ENCODE results near the gene NR2F6.

Gene NR2F6

DNA sequence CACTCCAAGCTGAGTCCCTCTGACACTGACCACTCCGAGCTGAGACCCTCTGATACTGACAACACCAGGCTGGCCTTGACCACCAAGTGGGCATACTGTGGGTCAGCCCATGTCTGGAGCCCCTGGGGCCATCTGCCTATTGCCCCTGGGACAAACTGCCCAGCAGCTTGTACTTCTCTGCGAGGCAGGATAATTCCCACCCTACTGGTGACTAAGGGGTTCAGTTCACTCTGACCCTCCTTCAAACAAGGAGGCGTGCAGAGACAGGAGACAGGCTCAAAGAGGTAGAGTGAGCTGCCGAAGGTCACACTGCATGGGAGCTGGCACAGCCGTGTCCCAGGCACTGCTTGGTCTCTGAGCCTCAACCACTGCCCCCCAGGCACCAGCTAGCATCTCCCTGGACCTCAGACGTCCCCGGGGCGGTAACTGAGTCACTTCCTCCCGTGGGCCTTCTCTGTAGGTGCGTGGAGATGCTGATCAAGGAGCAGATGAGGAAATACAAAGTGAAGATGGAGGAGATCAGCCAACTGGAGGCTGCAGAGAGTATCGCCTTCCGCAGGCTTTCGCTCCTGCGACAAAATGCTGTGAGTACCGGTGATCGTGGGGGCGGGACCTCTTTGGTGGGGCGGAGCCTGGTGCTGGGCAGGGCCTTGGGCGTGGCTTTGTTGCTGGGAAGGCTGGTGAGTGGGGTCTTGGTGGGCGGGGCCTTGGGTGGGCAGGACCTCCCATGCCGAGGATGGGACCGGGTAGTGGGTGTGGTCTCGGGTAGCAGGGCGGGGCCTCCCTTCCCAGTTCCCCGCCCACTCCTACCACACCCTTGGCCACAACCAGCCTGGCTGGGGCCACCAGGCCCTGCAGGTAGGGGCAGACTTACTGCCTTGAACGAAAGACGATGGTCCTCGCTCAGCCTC is 36.3 kb downstream of the NR2F6 start (continued):
- TF ChIP-seq ZNF529 (tag by site-specific recombination; IDR thresholded peaks at IDR 0.05; ENCODE audit: insufficient replicate concordance): no peak
- TF ChIP-seq ZBTB21 (tag by site-specific recombination; IDR thresholded peaks at IDR 0.05): no peak
- TF ChIP-seq, protein P1, sequence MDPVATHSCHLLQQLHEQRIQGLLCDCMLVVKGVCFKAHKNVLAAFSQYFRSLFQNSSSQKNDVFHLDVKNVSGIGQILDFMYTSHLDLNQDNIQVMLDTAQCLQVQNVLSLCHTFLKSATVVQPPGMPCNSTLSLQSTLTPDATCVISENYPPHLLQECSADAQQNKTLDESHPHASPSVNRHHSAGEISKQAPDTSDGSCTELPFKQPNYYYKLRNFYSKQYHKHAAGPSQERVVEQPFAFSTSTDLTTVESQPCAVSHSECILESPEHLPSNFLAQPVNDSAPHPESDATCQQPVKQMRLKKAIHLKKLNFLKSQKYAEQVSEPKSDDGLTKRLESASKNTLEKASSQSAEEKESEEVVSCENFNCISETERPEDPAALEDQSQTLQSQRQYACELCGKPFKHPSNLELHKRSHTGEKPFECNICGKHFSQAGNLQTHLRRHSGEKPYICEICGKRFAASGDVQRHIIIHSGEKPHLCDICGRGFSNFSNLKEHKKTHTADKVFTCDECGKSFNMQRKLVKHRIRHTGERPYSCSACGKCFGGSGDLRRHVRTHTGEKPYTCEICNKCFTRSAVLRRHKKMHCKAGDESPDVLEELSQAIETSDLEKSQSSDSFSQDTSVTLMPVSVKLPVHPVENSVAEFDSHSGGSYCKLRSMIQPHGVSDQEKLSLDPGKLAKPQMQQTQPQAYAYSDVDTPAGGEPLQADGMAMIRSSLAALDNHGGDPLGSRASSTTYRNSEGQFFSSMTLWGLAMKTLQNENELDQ (tag by site-specific recombination; IDR thresholded peaks at IDR 0.05; ENCODE audit: low read depth): no peak
- TF ChIP-seq, protein P2, sequence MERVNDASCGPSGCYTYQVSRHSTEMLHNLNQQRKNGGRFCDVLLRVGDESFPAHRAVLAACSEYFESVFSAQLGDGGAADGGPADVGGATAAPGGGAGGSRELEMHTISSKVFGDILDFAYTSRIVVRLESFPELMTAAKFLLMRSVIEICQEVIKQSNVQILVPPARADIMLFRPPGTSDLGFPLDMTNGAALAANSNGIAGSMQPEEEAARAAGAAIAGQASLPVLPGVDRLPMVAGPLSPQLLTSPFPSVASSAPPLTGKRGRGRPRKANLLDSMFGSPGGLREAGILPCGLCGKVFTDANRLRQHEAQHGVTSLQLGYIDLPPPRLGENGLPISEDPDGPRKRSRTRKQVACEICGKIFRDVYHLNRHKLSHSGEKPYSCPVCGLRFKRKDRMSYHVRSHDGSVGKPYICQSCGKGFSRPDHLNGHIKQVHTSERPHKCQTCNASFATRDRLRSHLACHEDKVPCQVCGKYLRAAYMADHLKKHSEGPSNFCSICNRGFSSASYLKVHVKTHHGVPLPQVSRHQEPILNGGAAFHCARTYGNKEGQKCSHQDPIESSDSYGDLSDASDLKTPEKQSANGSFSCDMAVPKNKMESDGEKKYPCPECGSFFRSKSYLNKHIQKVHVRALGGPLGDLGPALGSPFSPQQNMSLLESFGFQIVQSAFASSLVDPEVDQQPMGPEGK (tag by site-specific recombination; IDR thresholded peaks at IDR 0.05): peak; percentile 54; the same call in 1 of the 2 replicates
- TF ChIP-seq ZNF274 (IDR thresholded peaks at IDR 0.05; ENCODE audit: low read length): no peak
- TF ChIP-seq ZNF274 (tag by site-specific recombination; IDR thresholded peaks at IDR 0.05; ENCODE audit: borderline replicate concordance): no peak
- TF ChIP-seq ZNF112 (tag by site-specific recombination; IDR thresholded peaks at IDR 0.05): no peak
- no peak for TF ChIP-seq TCF7L2 (IDR thresholded peaks at IDR 0.05; ENCODE audit: borderline replicate concordance, low read depth, low read length)
- no peak for TF ChIP-seq ZNF585B (tag by site-specific recombination; IDR thresholded peaks at IDR 0.05)
- TF ChIP-seq ZNF701 (tag by site-specific recombination; IDR thresholded peaks at IDR 0.05): no peak
- TF ChIP-seq, protein P3, sequence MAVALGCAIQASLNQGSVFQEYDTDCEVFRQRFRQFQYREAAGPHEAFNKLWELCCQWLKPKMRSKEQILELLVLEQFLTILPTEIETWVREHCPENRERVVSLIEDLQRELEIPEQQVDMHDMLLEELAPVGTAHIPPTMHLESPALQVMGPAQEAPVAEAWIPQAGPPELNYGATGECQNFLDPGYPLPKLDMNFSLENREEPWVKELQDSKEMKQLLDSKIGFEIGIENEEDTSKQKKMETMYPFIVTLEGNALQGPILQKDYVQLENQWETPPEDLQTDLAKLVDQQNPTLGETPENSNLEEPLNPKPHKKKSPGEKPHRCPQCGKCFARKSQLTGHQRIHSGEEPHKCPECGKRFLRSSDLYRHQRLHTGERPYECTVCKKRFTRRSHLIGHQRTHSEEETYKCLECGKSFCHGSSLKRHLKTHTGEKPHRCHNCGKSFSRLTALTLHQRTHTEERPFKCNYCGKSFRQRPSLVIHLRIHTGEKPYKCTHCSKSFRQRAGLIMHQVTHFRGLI (tag by site-specific recombination; IDR thresholded peaks at IDR 0.05): no peak
- TF ChIP-seq ZNF184 (tag by site-specific recombination; IDR thresholded peaks at IDR 0.05): no peak
- TF ChIP-seq, protein P4, sequence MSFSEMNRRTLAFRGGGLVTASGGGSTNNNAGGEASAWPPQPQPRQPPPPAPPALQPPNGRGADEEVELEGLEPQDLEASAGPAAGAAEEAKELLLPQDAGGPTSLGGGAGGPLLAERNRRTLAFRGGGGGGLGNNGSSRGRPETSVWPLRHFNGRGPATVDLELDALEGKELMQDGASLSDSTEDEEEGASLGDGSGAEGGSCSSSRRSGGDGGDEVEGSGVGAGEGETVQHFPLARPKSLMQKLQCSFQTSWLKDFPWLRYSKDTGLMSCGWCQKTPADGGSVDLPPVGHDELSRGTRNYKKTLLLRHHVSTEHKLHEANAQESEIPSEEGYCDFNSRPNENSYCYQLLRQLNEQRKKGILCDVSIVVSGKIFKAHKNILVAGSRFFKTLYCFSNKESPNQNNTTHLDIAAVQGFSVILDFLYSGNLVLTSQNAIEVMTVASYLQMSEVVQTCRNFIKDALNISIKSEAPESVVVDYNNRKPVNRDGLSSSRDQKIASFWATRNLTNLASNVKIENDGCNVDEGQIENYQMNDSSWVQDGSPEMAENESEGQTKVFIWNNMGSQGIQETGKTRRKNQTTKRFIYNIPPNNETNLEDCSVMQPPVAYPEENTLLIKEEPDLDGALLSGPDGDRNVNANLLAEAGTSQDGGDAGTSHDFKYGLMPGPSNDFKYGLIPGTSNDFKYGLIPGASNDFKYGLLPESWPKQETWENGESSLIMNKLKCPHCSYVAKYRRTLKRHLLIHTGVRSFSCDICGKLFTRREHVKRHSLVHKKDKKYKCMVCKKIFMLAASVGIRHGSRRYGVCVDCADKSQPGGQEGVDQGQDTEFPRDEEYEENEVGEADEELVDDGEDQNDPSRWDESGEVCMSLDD (tag by site-specific recombination; IDR thresholded peaks at IDR 0.05): no peak
- TF ChIP-seq, protein P5, sequence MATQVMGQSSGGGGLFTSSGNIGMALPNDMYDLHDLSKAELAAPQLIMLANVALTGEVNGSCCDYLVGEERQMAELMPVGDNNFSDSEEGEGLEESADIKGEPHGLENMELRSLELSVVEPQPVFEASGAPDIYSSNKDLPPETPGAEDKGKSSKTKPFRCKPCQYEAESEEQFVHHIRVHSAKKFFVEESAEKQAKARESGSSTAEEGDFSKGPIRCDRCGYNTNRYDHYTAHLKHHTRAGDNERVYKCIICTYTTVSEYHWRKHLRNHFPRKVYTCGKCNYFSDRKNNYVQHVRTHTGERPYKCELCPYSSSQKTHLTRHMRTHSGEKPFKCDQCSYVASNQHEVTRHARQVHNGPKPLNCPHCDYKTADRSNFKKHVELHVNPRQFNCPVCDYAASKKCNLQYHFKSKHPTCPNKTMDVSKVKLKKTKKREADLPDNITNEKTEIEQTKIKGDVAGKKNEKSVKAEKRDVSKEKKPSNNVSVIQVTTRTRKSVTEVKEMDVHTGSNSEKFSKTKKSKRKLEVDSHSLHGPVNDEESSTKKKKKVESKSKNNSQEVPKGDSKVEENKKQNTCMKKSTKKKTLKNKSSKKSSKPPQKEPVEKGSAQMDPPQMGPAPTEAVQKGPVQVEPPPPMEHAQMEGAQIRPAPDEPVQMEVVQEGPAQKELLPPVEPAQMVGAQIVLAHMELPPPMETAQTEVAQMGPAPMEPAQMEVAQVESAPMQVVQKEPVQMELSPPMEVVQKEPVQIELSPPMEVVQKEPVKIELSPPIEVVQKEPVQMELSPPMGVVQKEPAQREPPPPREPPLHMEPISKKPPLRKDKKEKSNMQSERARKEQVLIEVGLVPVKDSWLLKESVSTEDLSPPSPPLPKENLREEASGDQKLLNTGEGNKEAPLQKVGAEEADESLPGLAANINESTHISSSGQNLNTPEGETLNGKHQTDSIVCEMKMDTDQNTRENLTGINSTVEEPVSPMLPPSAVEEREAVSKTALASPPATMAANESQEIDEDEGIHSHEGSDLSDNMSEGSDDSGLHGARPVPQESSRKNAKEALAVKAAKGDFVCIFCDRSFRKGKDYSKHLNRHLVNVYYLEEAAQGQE (tag by site-specific recombination; IDR thresholded peaks at IDR 0.05): no peak

Measured in HEK293 (cell line).